NCI-H226 (cell line): ENCODE data around the gene FAM170B.

ENCODE experiments used
- DNase-seq: peaks from one replicate; pipeline ENCODE4 v3.0.0-alpha.2; 2015

The FAM170B gene

DNA sequence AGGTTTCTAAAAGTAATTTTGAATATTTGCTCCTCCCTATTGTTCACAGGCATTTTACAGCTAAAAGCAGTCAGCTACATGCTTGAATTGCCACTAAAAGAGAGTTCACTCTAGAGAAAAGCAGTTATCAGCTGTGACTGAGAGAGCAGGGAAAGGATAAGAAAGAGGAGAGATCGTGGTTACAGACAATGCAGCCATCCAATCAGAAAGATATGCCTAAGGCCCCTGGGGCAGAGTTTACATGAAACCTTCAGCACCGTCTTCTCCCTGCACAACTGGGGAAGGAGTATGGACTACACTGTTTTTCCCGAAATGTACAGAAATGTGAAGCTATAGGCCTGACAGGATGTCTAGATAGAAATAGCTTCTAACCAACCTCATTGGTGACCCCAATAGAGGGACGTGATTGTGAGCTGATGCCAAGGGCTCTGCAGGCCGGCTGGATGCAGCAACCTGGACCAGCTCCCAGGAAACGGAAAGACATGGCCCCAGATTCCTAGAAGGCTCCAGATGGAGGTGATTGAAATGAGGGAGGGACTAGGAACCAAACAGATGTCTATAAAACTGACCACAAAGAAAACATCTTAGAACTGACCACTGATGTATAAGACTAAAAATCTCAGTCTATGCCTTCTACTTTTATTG, 15.3 kb downstream of the FAM170B start:
- DNase-seq: no peak

DNA sequence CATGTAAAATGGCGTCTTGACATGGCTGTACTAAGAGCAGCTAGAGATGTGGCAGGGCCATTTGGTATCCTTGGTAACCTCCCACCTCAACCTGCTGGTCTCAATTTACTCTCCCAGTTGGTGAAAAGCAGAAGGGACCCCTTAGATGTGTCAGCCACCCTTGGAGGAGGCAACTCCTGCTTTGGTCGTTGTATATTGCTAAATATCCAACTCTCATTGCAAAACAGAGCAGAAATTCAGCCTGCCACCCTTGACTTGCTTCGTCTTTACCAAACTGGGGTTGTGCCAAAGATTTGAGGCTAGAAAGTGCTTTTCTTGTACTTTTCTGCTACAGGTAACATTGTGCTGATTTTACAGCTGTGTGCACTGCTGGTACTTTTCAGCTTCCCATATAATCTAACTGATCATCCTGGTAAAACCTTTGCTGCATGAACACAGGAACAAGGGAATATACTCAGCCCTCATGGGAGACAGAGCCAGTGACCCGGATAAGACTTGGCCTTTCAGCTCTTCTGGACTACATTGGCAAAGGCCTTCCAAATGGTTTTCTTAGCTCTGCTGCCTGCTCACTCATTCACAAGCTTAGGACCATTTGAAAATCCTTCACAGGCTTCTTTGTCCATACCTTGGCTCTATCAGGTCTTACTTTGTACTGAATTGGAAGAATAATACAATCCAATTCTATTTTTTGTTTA, 16.3 kb downstream of the FAM170B start:
- DNase-seq: no peak

DNA sequence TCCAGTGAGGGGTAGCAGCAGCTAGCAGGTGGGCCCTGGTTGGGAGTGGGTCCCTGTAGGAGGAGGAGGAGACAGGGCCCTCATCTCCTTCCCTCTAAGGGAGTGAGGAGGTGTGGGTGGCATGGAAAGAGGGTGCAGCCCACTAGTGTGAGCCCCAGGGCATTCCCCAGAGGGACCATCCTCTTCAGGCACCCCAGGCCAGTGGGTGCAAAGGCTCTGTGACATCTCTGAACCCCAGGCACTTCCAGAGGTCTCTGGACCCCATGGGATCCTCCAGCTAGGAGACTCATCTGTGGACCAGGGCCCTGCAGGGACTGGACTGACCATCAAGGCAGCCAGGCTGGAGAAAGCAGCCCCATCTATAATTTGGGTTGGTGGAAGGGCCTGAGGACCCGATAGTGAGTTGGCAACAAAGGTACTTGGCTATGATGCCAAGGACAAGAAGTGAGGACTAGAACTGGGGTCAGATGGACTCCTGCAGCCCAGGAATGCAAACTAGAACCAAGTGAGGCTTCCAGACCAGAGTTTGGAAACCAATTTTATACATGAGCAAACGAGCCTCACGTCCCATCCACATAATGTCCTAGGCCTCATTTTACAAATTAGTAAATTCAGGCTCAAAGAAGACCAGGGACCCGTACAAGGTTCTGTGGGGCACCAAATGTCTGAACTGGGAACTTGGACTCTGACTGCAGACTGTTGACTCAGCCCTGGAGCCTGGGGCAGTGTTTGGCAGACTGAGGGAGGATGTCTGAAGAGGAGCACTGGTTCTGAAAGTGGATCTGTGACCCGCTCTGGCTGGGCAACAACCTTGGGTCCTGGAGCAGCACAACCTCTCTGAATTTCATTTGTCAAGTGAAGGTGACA, 17.1 kb downstream of the FAM170B start:
- DNase-seq: no peak

DNA sequence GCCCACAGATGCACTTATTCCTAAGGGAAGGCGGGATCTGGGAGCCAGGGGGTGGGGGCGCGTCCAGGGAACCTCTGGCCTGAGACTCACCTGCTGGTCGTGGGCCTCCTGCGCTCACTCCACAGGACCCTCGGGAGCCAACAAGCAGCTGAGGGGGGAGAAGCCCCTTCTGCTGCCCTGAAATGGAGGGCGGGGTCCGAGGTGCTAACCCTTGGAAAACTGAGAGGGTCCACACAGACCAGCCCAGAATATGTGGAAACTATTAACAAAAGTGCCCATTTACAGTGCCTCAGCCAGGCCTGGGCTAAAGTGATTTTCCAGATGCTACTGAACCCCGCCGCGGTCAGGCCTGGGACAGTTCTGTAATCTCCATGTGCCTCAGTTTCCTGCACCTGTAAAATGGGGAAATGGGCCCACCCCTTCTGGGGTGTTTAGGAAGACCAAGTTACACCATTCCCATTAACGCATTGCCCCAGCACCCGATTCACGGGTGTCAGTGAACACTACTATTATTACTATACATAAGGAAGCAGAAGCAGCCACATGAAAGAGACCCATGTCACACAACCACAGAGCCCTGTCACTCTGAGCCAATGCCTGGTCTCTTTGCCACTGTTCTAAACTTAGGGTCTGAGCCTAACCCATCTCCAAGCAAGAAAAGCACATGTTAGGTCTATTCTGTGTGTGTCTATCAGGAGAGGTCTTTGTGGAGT, 17.9 kb downstream of the FAM170B start:
- DNase-seq: no peak

DNA sequence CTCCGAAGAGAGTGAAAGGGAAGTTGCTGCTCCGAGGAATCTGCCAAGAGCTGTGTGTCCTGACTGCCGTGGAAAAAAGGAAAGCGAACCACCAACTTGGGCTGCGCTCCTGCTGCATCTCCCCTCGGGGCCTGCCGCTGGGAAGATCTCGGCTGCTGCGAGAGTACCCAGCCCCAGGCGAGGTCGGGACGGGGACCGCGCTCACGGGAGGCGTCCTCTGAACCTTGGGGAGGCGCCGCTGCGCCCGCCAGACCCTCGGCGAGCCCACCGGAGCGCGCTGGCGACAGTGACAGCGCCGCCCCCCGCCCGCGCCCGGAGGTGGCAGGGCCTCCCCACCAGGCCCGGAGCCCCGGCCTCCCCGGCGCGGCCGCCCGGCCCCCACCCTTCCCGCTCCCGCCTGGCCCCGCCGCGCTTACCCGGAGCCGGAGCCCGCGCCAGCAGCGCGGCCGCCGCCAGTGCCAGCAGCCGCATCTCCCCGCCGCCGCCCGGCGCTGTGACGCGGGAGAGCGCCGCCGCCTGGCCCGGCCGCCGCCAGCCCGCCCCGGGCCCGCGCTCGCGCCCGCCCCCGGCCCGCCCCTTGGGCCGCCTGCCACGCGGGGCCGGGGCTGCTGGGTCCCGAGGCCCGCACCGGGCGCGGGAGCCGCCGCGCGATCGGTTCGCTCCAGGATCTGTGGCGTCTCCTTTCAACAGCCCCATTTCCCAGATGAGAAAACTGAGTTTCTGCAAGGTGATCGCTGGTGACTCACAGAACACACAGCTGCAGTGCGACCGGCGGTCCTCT, 18.6 kb downstream of the FAM170B start, which contains the start of gene VSTM4:
VSTM4 (minus strand) TSS at position 508 of the 781 bp plus-strand sequence; CDS start at position 471, 37 bp downstream.
- no peak for DNase-seq

DNA sequence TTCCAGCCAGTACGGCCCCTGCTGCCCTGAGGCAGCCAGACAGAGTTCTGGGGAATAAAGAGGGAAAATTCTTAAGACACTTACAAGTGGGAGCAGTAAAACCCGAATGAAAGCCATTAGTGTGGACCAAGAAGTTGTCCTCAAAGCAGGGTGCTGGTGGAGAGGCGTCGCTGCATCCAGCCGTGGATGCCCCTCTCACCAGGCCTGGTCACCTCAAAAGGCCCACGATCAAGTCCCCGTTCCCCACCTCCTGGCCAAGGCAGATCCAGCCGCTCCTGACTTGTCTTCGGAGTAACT, 19.2 kb downstream of the FAM170B start:
- no peak for DNase-seq

DNA sequence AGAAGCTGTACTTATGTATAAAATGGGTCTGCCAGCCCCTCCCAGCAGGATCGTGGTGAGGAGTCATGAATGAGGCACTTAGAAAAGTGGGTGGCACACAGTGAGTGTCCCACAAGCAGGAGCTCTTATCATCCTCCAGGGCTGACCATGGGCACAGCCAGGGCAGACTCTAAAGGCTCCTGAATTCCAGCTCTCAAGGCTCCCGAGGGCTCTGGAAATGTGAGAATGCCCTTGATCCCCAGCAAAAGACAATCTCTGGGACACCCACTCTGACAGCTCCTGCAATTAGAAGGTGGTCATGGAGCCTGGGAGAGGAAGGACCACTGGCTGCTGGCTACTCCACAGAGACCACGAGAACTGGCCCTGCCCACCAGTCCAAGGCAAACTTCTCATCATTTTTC, 20.1 kb downstream of the FAM170B start:
- DNase-seq: no peak

DNA sequence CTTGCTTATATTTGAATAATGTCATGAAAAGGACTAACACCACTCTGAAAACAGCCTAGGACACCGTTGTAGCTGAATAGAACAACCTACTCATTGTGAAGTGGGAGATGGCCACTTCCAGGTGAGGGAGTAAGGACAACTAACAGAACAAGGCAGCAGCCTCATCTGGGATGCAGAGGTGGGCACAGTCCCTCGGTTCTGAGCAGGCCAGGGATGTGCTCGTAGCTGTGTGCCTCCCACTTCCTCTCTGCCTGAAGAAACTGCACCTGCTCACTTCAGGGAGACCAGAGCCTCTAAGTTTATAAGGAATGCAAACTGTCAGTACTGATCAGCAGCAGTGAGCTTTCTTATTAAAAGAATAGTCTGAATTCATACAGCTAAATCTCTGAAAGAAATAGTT, 21.0 kb downstream of the FAM170B start:
- no peak for DNase-seq

DNA sequence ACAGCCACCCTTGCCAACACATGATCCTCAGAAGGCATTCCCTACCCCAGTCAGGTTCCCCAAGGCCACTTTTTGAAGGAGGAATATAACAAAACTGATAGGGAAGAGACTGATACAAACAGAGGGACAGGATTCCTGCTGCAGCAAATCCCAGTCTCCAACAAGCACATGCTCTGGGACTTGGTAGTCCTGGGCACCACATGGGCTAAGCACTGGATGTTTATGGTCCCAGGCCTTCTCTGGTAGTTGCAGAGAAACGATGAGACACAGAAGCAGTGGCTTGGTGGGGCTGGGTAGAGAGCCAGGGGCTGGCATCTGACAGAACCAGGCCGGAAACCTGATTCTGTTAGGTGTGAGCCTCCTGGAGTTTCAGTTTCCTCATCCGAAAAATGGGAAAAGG, 21.7 kb downstream of the FAM170B start:
- DNase-seq: no peak

DNA sequence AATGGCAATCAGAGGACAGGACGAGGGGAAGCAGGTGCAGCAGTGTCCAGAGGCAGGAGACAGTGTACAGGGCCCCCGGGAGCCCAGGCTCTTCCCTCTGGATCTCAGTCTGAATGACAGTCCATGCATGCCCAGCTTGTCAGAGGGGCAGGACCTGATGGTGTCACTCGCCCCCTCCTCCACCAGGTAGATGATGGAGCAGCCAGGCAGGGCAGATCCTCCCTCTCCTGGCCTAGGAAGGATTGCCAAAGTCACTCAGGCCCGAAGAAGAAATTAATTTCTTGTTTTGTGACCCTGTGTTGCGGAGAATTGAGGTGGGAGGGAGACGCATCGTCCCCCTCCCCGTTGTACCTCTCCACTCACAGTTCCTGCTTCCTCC, 22.5 kb downstream of the FAM170B start:
- DNase-seq: no peak

DNA sequence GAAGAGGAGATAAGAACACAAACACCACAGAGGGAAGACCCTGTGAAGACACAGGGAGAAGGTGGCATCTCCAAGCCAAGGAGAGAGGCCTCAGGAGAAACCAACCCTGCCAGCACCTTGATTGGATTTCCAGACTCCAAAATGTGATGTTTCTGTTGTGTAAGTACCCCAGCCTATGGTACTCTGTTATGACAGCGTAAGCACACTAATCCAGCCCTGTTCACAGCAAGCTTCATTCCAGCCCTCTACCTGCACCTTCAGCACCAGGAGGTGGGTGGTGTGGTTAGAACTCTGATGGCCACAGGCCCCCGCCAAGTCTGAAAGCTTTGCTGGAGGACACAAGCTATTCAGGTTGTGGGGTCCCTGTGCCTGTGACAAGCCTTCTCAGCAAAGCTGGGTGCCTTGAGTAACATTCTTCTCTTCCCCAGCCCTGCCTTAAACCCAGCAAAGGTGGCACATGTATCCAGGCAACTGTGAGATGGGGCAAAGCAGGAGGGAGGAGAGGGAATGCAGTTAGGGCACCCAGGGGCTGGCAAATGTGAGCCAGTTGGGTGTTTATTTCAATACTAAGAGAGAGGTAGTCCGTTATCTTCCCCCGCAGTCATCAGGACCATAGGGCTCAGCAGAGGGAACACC, 23.0 kb downstream of the FAM170B start:
- DNase-seq: no peak

DNA sequence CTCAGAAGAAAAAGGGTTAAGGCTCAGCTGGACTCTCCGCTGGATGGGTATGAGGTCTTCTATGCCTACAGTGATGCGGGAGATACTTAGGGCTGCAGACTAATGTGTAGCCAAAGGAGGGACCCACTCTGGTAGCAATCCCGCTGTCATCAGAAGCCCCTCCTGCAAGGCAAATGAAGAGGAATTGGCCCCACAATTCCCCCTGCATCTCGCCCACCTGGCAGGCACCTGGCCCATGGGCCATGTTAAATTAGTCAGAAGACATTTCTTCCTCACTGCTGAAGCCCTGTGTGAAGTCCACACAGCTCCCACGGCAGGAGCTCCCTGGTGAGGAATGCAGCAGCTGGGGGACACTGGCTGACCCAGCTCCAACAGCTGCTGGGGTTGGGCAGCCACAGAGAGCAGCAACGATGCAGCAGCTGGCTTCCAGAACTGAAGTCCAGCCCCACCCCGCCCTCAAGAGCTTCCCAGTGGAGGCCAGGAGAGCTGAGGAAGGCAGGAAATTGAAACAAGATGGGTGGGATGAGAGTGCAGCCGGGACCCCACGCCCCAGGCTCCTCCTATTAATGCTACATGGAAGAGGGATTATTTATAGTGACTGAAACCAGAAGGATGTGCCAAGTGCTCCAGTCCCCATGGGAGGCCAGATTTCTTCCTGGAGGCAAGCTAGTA, 24.0 kb downstream of the FAM170B start:
- DNase-seq: no peak

DNA sequence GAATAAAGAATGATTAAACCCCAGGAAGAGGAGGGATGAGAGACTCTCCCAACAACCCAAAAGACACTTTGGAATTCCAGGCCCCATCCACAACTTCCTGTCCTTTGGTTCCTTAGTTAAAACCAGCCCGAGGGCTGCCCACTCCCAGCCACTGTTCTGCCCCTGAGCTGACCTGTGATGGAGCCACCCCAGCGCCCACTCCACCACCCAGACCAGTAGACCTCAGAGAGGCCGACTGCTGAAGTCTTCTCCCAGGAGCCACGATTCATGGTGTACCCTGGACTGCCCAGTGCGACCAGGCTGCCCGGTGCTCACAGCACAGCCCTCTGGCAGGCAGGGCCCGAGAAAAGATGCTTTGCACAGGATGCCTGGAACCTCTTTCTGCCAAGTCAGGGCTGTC, 25.2 kb downstream of the FAM170B start:
- DNase-seq: no peak

DNA sequence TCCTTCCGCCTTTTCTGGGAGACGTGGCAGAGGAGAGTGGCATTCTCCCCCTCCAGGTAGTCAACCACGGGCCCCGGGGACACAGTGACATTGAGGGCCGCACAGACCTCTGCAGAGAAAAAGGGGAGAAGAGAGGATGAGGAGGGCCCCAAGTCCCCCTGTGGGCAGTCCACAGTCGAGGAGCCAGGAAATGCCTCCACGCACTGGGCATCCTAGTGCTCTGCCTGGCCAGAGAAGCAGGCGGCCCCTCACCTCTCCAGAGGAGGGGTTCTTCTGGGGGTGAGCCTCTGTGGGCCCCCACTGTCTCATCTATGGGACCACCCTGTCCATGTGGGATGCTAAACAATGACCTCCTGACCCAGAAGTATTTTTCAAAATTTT, 25.9 kb downstream of the FAM170B start:
- no peak for DNase-seq

DNA sequence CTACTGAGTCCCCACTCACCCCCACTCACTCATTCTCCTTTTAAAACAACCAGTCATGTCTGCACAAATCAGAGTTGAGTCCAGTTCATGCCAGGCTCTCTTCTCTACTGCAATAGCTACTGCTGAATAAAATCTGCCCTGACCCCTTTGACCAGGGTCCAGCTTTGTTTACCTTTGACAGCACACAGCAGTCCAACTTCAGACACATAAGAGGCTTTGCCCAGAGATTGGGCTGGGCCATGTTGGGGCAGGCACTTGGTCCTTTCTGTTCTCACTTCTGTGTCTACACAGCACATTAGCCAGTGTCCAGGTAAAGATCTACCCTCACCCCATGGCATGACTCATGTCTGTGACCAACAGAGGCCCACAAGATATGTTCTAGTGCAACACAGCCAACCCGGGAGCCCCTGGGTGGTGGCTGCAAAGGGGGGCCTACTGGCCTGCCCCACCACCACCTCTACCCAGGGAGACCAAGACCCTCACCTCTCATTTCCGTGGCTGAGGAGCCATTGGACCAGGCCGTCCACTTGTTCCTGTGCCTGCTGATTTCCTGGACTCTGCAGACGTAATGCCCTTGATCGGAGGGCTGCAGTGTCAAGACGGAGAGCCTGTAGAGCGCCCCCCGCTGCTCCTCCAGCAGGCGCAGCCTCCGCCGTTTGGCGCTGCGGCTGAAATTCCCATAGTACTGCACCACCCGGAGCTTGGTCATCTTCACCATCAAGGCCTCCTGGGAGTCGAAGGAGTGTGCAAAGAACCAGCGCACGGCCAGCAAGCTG, 26.5 kb downstream of the FAM170B start:
- no peak for DNase-seq

DNA sequence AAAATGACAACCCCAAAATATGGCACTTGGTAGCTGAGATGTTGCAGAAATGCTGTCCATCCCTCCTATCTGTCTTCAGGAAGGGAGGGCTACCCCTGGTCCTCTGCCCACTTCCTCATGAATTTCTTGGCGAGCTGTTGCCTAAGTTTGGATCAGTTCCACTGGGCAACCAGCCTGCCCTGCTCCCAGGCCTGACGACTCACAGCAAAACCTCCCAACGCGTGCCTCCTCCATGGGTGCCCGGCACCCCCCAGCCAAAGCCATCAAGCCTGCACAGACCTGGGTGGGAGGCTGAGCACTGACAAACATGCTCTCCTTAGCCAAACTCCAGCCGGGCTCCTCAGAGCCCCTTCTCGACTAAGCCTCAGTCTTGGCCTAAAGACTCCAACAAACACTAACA, 27.4 kb downstream of the FAM170B start:
- DNase-seq: no peak

DNA sequence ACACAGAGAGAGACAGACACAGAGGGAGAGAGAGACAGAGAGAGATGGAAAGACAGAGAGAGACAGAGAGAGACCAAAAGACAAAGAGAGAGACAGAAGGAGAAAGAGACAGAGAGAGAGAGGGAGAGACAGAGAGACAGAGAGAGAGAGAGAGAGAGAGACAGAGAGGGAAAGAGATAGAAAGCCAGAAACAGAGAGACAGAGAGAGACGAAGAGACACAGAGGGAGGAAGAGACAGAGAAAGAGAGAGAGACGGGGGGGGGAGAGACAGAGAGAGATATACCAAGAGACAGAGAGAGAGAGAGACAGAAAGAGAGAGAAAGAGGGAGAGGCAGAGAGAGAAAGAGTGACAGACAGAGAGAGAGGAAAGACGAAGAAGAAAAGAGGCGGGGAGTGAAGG, 28.7 kb downstream of the FAM170B start:
- no peak for DNase-seq

DNA sequence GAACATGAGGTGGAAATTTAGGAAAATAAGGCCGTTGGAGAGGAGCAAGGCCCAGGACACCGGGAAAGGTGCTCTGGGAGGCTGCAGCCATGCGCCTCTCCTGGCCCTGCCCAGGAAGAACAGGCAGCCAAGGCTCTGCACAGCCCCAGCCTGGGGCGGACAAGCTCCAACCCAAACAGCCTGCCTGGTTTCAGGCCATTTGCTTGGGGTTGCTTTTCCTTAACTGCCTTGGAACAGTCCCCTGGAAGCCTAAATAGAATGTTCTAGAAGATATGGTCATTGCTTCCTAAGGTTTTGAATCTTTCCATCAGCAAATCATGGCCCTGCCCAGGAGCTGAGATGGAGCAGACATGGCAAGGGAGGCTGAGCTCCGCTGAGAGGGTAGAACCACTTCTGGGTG, 29.5 kb downstream of the FAM170B start:
- no peak for DNase-seq

DNA sequence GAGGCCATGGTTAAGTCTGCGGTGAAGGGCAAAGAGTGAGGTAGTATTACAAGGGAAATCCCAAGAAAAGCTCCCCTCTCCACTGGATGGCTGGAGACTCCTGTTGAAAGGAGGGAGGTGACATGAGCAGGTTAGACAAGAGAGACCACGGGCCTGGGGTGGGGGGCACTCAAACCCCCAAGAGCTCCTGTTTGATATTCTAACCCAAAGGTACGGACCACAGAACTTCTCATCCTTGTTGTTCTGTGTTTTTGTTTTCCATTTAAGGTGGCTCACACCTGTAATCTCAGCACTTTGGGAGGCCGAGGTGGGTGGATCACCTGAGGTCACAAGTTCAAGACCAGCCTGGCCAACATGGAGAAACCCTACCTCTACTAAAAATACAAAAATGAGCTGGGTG, 30.1 kb downstream of the FAM170B start:
- DNase-seq: no peak

DNA sequence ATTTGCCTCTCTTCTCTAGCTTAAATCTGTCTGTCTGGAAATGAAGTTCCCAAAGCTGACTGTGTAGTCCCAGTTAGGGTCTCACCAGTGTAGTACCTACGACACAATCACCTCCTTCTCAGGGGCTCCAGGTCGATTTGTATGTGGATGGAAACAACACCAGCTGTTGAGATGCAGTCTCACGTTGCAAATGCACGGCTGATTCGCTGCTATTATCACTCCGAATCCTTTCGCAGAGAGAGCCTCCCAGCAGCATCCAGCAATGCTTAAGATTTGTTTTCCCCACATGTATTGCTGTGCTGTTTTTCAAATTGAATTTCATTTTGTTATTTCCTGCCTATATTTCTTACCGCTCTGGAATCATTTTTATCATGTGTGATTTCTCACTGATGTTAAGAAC, 34.8 kb downstream of the FAM170B start:
- no peak for DNase-seq
